Panc1 (cell line): ENCODE data around the gene GALNT18. TPM values are rescaled to one million over a fixed set of nuclear protein-coding genes. Genes with fewer than 3 reads are reported as not detected.

Experiments used
- ATAC-seq: fragments of 200-7000 bp; cut with Tn5 transposase; 2 replicates; pipeline ENCODE4 v1.9.1; 2020; ENCODE audit warnings: mild to moderate bottlenecking, moderate library complexity
- BruUV-seq: library from RNA; stranded (reverse); fragments of 400-500 nt; replicated peaks from 2 replicates; lab custom pipeline; 2021; lab: Mats Ljungman, UMichigan
- CTCF ChIA-PET: fragments of 300-600 bp; sonication (Branson Sonifier 250); formaldehyde crosslinking; loops from one replicate; lab custom pipeline; 2022; ENCODE audit warnings: antibody characterized with exemption; lab: Charles Lee
- POLR2A ChIA-PET: fragments of 300-600 bp; sonication (Branson Sonifier 250); formaldehyde crosslinking; loops from one replicate; lab custom pipeline; 2022; ENCODE audit warnings: antibody characterized with exemption; lab: Charles Lee
- DNase-seq: peaks from one replicate; pipeline ENCODE4 v3.0.0-alpha.2; 2010; ENCODE audit warnings: low read depth, low spot score
- H3K27ac ChIP-seq: 2 replicates; pipeline ENCODE4 v1.5.1; 2011; ENCODE audit warnings: mild to moderate bottlenecking, low read length, inconsistent platforms
- H3K27me3 ChIP-seq: fragments of 200-500 bp; sonication (Bioruptor generic); 2 replicates; pipeline ENCODE4 v1.6.0; 2014; ENCODE audit warnings: low read length, inconsistent platforms; ENCODE audit not compliant: control insufficient read depth, insufficient read depth
- H3K36me3 ChIP-seq: fragments of 200-500 bp; sonication (Bioruptor generic); 2 replicates; pipeline ENCODE4 v1.5.1; 2014; ENCODE audit warnings: inconsistent platforms, mild to moderate bottlenecking, low read length, moderate library complexity; ENCODE audit not compliant: control insufficient read depth, insufficient read depth
- H3K4me1 ChIP-seq: 2 replicates; pipeline ENCODE4 v1.5.1; 2011; ENCODE audit warnings: inconsistent platforms, mild to moderate bottlenecking, low read length, moderate library complexity; ENCODE audit not compliant: control insufficient read depth, insufficient read depth
- H3K4me3 ChIP-seq, 2 experiments: 2 replicates each; pipeline ENCODE4 v1.5.1; 2011 to 2012; ENCODE audit warnings: low read depth in 2 of 2, low read length in 2 of 2, mild to moderate bottlenecking in 2 of 2, inconsistent platforms in 1 of 2, moderate library complexity in 1 of 2
- H3K9me3 ChIP-seq: fragments of 200-500 bp; sonication (Bioruptor generic); 2 replicates; pipeline ENCODE4 v1.5.1; 2014; ENCODE audit warnings: low read depth, mild to moderate bottlenecking, inconsistent platforms, low read length, moderate library complexity; ENCODE audit not compliant: control insufficient read depth, insufficient read depth
- POLR2AphosphoS5 ChIP-seq: IDR thresholded peaks from 2 replicates; pipeline ENCODE4 v1.6.1; 2012; ENCODE audit warnings: mild to moderate bottlenecking, low read depth, low read length, moderate library complexity
- SIN3A ChIP-seq: IDR thresholded peaks from 2 replicates; pipeline ENCODE4 v1.6.1; 2012; ENCODE audit warnings: low read depth, mild to moderate bottlenecking, low read length, moderate library complexity, borderline replicate concordance; ENCODE audit not compliant: insufficient read depth
- TCF7L2 ChIP-seq: IDR thresholded peaks from 2 replicates; pipeline ENCODE4 v1.6.1; 2011; ENCODE audit warnings: mild to moderate bottlenecking, low read depth, low read length, inconsistent platforms
- in situ Hi-C: cut with HindIII; loops from 2 replicates; pipeline ENCODE4 v1.10.0; 2016; ENCODE audit warnings: low sequenced_read_pairs, low pct_unique_long_range_greater_than_20kb
- intact Hi-C: fragments of 100-400 bp; cut with micrococcal nuclease; formaldehyde crosslinking; loops from one replicate; pipeline ENCODE4 v1.10.0; 2022; ENCODE audit not compliant: unreplicated experiment
- total RNA-seq: library from RNA; stranded (reverse); gene quantifications from one replicate; pipeline ENCODE4 v1.2.1, GENCODE V29; 2021; ENCODE audit not compliant: unreplicated experiment
- TF ChIP-seq, protein P1 (sequence below): fragments of 450-650 bp; IDR thresholded peaks from 2 replicates; pipeline ENCODE4 v1.5.1; 2017; ENCODE audit warnings: mild to moderate bottlenecking
- TF ChIP-seq, protein P2 (sequence below), 2 experiments: IDR thresholded peaks; 2 replicates each; pipeline ENCODE4 v1.6.1; 2011 to 2012; ENCODE audit warnings: low read depth in 2 of 2, control low read depth in 1 of 2, low read length in 1 of 2, mild to moderate bottlenecking in 1 of 2, moderate library complexity in 1 of 2; ENCODE audit not compliant: insufficient read depth in 1 of 2

The GALNT18 gene
- total RNA-seq, 1 experiment from 2014 or later, result 8.6 TPM

DNA sequence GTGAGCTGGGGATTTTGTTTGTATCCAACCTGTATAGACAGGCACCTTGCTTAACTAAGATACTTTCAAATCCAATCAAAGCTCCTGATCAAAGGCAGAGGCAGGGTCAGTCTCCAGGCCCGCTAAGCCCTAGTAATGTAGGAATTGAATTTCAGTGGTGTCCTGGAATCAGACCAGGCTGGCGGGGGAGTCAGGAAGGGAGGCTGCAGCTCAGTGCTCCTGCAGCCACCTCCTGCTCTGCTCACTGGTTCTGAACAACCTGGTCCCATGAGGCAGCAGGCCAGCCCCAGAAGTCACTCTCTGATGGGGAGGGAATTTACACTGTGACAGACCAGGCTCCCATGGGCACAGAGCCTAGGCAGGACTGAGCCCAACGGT is 38.5 kb upstream of the GALNT18 start:
- POLR2A ChIA-PET, result interaction anchor here (0.5 kb wide), 1 partner anchor 468 kb away, joined by 3 read pairs; no protein-coding TSS in a partner anchor
- H3K27me3 ChIP-seq, result peaks cover 18% of the 10 kb centered on the region
- in situ Hi-C loops, result no loop called here

DNA sequence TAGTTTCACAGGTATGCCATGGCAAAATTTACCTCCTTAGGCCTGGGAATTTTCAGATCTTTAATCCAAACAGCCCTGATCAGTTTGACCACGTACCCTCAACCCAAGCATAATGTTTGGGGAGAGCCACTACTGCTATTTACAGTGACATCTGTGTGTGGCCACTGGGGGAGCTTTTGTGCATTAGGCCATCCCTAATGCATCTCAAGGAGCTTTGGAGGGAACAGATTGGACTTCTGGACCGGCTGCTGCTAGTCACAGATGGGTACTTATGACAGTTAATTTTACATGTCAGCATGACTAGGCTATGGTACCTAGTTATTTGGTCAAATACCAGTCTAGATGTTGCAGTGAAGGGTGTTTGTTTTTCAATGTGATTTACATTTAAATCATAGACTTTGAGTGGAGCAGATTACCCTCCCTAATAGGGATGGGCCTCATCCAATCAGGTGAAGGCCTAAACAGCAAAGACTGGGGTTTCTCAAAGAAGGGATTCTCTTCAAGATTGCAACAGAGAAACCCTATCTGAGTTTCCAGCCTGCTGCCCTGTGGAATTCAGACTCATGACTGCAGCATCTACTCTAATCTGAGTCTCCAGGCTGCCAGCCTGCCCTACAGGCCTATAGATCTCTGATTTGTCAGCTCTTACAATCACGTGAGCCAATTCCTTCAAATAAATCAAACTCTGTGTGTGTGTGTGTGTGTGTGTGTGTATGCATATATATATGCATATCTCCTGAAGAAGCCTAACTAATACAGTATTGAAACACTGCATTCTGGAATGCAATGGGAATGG is 38.0 kb upstream of the GALNT18 start:
- Histone ChIP-seq H3K4me1 (no peaks in the 10 kb centered on the region), H3K27ac (no peak overlapping the region), H3K4me3 (no peak overlapping the region), H3K36me3 (no peaks in the 10 kb centered on the region), H3K9me3 (no peaks in the 10 kb centered on the region), H3K27me3 (peaks cover 13% of the 10 kb centered on the region)
- POLR2A ChIA-PET, result interaction anchor here (0.5 kb wide), 1 partner anchor 467 kb away, joined by 3 read pairs; no protein-coding TSS in a partner anchor
- intact Hi-C loops, result no loop called here
- DNase-seq (no peak), ATAC-seq (0 out of 2 replicates have a peak, but pooled peaks have one; percentile 60)
- CTCF ChIA-PET, result no interaction called here
- TF ChIP-seq, protein P1, sequence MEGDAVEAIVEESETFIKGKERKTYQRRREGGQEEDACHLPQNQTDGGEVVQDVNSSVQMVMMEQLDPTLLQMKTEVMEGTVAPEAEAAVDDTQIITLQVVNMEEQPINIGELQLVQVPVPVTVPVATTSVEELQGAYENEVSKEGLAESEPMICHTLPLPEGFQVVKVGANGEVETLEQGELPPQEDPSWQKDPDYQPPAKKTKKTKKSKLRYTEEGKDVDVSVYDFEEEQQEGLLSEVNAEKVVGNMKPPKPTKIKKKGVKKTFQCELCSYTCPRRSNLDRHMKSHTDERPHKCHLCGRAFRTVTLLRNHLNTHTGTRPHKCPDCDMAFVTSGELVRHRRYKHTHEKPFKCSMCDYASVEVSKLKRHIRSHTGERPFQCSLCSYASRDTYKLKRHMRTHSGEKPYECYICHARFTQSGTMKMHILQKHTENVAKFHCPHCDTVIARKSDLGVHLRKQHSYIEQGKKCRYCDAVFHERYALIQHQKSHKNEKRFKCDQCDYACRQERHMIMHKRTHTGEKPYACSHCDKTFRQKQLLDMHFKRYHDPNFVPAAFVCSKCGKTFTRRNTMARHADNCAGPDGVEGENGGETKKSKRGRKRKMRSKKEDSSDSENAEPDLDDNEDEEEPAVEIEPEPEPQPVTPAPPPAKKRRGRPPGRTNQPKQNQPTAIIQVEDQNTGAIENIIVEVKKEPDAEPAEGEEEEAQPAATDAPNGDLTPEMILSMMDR, result peak; percentile 59
- TF ChIP-seq SIN3A, result no peak
- in situ Hi-C loops, result no loop called here
- BruUV-seq, result no TSS peak

More for the DNA sequence above, 38.5 kb upstream of the GALNT18 start:
- Histone ChIP-seq H3K9me3 (no peaks in the 10 kb centered on the region), H3K4me3 (no peak overlapping the region), H3K4me1 (no peaks in the 10 kb centered on the region), H3K27ac (no peak overlapping the region), H3K36me3 (no peaks in the 10 kb centered on the region)
- CTCF ChIA-PET, result no interaction called here
- ATAC-seq (no peak), DNase-seq (no peak)
- intact Hi-C loops, result no loop called here
- TF ChIP-seq SIN3A, result no peak
- TF ChIP-seq, protein P1, result no peak
- no peak for TF ChIP-seq POLR2AphosphoS5
- TF ChIP-seq, protein P2, sequence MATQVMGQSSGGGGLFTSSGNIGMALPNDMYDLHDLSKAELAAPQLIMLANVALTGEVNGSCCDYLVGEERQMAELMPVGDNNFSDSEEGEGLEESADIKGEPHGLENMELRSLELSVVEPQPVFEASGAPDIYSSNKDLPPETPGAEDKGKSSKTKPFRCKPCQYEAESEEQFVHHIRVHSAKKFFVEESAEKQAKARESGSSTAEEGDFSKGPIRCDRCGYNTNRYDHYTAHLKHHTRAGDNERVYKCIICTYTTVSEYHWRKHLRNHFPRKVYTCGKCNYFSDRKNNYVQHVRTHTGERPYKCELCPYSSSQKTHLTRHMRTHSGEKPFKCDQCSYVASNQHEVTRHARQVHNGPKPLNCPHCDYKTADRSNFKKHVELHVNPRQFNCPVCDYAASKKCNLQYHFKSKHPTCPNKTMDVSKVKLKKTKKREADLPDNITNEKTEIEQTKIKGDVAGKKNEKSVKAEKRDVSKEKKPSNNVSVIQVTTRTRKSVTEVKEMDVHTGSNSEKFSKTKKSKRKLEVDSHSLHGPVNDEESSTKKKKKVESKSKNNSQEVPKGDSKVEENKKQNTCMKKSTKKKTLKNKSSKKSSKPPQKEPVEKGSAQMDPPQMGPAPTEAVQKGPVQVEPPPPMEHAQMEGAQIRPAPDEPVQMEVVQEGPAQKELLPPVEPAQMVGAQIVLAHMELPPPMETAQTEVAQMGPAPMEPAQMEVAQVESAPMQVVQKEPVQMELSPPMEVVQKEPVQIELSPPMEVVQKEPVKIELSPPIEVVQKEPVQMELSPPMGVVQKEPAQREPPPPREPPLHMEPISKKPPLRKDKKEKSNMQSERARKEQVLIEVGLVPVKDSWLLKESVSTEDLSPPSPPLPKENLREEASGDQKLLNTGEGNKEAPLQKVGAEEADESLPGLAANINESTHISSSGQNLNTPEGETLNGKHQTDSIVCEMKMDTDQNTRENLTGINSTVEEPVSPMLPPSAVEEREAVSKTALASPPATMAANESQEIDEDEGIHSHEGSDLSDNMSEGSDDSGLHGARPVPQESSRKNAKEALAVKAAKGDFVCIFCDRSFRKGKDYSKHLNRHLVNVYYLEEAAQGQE (IDR thresholded peaks at IDR 0.05; ENCODE audit: insufficient read depth in 1 of 2, low read depth in 2 of 2, low read length in 1 of 2), result no peak
- no peak for TF ChIP-seq TCF7L2
- no TSS peak for BruUV-seq
